Measurements from ENCODE around the gene CALR.
"Not testable (repeated sequence)": the region's sequence is repeated elsewhere in the genome, so short reads cannot be mapped to it uniquely, and the experiment has no call there.

CALR gene

DNA sequence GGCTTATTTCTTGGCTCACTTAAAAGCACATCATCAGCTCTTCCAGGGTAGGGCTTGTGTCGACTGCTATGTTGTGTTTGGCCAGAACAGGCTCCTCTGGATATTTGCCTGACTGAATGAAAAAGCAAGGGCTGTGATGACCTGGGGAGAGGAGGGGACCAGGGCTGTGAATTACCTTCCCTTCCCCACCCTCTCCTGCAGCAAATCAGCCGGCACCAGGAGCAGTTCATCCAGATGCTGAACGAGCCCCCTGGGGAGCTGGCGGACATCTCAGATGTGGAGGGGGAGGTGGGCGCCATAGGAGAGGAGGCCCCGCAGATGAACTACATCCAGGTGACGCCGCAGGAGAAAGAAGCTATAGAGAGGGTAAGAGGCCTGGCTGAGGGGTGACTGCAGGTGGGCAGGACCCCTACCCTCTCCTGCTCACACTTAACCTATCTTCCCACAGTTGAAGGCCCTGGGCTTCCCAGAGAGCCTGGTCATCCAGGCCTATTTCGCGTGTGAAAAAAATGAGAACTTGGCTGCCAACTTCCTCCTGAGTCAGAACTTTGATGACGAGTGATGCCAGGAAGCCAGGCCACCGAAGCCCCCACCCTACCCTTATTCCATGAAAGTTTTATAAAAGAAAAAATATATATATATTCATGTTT, 14.2 kb downstream of the CALR start:
- no peak for FAIRE-seq

DNA sequence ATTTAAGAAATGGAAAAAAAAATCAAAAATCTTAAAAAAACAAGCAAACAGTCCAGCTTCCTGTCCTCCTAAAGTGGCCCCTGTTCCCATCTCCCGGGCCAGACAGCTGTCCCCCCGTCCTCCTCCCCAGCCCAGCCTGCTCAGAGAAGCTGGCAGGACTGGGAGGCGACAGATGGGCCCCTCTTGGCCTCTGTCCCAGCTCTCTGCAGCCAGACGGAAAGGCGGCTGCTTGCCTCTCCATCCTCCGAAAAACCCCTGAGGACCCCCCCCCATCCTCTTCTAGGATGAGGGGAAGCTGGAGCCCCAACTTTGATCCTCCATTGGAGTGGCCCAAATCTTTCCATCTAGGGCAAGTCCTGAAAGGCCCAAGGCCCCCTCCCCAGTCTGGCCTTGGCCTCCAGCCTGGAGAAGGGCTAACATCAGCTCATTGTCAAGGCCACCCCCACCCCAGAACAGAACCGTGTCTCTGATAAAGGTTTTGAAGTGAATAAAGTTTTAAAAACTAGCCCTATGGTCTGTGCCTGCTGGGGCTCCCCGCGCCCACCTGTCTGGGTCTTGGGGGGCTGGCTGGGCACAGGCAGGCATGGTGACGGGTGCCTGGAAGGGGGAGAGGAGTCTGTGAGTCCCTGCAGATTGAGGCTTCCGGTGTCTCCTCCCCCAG, 14.9 kb downstream of the CALR start:
- FAIRE-seq: no peak

GRCh38 chr19:12953799-12954611, 15.6 kb downstream of the CALR start:
- no peak for FAIRE-seq

DNA sequence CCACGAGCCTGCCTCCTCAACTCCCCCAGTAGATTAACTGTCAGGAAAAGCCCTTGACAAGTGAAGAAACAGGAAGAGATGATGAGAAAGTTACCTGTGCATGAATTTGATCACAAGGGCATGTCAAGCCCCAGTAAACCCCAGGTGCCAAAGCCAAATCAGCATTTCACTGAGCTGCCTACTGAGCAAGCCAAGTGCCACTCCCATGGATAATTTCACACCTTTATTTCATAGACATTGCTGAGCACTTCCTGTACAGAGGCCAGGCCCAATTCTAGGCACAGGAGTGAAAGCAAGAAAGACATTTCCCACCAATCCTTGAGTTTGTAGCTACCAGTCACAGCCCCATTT, 16.2 kb downstream of the CALR start:
- no peak for FAIRE-seq

- not testable (repeated sequence) for FAIRE-seq
Measured at GRCh38 chr19:12955575-12955974, 17.2 kb downstream of the CALR start.

GRCh38 chr19:12955996-12956395, 17.6 kb downstream of the CALR start:
- FAIRE-seq: no peak

- no peak for FAIRE-seq
Measured at GRCh38 chr19:12956446-12957388, 18.3 kb downstream of the CALR start, which contains the start of gene GADD45GIP1. GADD45GIP1 (minus strand) TSS chr19:12957223; CDS start chr19:12957212, 11 bp downstream.

- FAIRE-seq: not testable (repeated sequence)
Measured at GRCh38 chr19:12957389-12957952, 19.1 kb downstream of the CALR start.

DNA sequence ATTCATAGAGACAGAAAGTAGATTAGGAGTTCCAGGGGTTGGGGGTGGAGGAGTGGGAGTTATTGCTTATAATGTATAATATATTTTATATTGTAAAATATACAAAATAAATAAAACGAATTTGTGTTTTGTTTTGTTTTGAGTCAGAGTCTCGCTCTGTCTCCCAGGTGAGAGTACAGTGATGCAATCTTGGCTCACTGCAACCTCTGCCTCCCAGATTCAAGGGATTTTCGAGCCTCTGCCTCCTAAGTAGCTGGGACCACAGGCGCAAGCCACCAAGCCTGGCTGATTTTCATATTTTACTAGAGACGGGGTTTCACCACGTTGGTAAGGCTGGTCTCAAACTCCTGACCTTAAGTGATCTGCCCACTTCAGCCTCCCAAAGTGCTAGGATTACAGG, 21.1 kb downstream of the CALR start:
- FAIRE-seq: no peak

DNA sequence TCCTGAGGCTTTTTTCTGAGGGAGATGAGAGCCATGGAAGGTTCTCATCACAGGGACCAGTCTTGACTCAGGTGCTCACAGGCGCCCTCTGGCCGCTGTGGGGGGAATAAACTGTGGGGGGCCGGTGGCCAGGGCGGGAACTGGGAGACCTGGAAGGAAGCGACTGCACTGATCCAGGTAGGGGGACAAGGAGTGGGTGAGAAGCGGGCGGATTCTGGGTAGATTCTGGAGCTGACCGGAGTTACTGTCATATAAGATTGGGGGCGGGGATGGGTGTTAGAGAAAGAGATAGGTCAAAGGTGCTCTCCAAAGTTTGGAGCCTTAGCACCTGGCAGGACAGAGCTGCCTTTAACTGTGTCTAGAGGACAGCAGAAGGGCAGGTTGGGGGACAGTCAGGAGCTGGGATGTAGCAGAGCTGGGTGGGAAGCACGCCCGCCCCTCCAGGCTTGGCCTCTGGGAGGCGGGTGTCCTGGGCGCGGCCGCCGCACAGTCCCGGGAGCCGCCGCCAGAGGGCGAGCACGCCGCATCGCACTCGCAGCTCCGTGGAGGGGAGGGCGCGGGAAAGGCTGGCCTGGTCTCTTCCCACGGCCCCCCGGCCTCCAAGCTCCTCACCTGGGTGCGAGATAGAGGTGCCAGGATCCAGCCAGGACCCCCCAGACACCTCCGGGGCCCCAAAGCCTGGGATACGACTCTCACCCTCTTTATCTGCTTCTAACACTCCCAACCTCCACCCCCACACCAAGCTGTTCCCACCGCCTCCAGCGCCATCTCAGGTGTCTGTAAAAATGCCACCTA, 26.8 kb downstream of the CALR start:
- FAIRE-seq: no peak

- no peak for FAIRE-seq
Measured at GRCh38 chr19:12965812-12966135, 27.4 kb downstream of the CALR start.

- FAIRE-seq: no peak
Measured at GRCh38 chr19:12967907-12968306, 29.5 kb downstream of the CALR start.

- FAIRE-seq: no peak
Measured at GRCh38 chr19:12969292-12969988, 31.0 kb downstream of the CALR start, which contains the start of gene DAND5. DAND5 (plus strand) TSS chr19:12969576; CDS start chr19:12969661, 85 bp downstream.

DNA sequence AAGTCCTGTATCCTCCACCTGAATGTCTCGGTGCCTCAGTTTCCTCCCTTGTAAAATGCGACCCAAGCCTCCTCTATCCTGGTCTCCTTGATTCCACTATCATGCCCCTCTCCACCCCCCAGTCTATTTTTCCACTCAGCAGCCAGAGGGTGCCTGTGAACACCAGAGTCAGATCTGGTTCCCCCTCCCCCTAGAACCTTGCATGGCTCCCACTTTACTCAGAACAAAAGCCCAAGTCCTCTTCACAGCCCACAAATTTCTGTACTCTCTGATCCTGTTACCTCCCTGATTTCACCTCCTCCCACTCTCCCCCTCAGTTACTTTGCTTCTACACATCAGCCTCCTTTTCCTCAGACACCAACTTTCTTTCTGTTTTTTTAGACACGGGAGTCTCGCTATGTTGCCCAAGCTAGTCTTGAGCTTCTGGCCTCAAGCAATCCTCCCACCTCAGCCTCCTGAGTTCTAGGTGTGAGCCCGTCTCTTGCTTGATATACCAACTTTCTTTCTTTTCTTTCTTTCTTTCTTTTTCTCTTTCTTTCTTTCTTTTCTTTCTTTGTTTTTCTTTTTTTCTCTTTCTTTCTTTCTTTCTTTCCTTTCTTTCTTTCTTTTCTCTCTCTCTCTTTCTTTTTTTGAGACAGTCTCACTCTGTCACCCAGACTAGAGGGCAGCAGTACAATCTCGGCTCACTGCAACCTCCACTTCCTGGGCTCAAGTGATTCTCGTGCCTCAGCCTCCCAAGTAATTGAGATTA, 31.8 kb downstream of the CALR start:
- no peak for FAIRE-seq

- FAIRE-seq: no peak
Measured at GRCh38 chr19:12973236-12973635, 34.8 kb downstream of the CALR start.

DNA sequence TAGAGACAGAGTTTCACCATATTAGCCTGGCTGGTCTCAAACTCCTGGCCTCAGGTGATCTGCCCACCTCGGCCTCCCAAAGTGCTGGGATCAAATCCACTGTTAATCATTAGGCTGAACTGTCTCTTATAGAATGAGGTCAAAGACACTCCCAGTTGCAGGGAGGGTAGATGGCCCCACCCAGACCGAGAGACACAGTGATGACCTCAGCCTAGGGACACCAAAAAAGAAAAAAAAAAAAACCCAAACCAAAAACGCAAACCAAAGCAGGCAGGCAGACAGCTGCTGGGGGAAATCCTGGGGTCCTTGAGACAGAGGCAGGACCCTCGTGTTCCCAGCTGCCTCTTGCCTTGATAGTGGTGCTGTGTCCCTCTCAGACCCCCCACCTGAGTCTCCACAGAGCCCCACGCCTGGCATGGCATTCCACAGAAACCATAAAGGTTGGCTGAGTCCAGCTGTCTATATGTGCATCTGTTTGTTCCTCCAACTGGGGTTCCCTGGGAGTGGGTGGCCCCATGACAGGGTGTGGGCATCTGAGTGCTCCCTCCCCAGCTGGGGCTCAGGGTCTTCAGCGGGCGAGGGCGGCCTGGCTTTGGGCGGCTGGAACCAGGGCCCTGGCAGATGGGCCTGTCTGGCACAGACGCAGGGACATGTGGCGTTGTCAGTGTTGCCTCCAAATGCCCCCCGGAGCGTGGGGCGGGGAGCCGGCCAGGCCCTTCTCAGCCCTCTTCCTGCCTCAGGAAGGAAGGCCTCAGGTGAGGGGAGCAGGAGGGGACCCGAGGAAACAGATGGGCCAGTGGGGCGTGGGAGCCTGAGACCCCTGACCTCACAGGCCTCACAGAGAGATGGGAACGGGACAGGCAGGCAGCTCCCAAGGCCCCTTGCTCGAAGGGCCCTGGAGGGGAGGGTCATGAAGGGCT, 36.2 kb downstream of the CALR start:
- FAIRE-seq: no peak

GRCh38 chr19:12975221-12975741, 36.9 kb downstream of the CALR start:
- no peak for FAIRE-seq

DNA sequence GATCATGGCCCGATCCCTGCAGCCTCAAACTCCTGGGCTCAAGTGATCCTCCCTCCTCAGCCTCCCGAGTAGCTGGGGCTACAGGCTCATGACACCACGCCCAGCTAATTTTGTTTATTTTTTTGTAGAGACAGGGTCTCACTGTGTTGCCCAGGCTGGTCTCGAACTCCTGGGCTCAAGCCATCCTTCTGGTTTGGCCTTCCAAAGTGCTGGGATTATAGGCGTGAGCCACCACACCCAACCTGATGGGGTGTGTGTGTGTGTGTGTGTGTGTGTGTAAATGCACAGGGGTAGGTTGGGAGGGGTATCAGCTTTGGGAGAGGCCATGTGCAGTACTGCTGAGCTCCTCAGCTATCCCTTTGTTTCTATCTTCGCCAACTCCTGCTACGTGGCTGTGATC, 37.7 kb downstream of the CALR start:
- not testable (repeated sequence) for FAIRE-seq

GRCh38 chr19:12979974-12980373, 41.6 kb downstream of the CALR start:
- no peak for FAIRE-seq
